Measurements from ENCODE around the gene HSFX3. TPM values are rescaled to one million over a fixed set of nuclear protein-coding genes. Genes with fewer than 3 reads are reported as not detected.
"Not testable (repeated sequence)": the region's sequence is repeated elsewhere in the genome, so short reads cannot be mapped to it uniquely, and the experiment has no call there.

HSFX3 gene
- total and polyA plus RNA-seq, 2 of the 8 experiments (the other 6 are each of a cell fraction or from before 2014, with no cell fraction given), result not detected

- H3K9ac ChIP-seq (replicated peaks in 1 of 4; ENCODE audit: extremely low read depth in 1 of 4, low read depth in 3 of 4, low read length in 3 of 4); H3K18ac ChIP-seq (ENCODE audit: extremely low read depth, low read length); H3K14ac ChIP-seq (ENCODE audit: insufficient read length); H3K23me2 ChIP-seq (ENCODE audit: low read depth, low read length); H4K8ac ChIP-seq (ENCODE audit: extremely low read depth, insufficient read depth, low read length); POLR2A ChIA-PET (ENCODE audit: partially characterized antibody); H3K4me3 ChIP-seq (ENCODE audit: extremely low read depth in 1 of 4, insufficient read depth in 2 of 4, low read depth in 3 of 4, low read length in 4 of 4); H2BK20ac ChIP-seq (ENCODE audit: low read length); H4K5ac ChIP-seq (ENCODE audit: insufficient read length, low read depth, low read length); H2AK5ac ChIP-seq (ENCODE audit: low read depth, low read length); H3K27me3 ChIP-seq (replicated peaks in 1 of 4; ENCODE audit: control insufficient read depth in 3 of 4, extremely low read depth in 1 of 4, insufficient read depth in 3 of 4, low read length in 3 of 4); H3K36me3 ChIP-seq (ENCODE audit: control insufficient read depth in 2 of 4, insufficient read depth in 4 of 4, low read length in 3 of 4); H2AFZ ChIP-seq (ENCODE audit: low read length); H2BK15ac ChIP-seq (ENCODE audit: low read length); H2BK5ac ChIP-seq (ENCODE audit: low read depth, low read length); H2BK120ac ChIP-seq (replicated peaks; ENCODE audit: low read depth, low read length); H3K79me2 ChIP-seq (ENCODE audit: control insufficient read depth in 1 of 2, insufficient read depth in 2 of 2, low read length in 2 of 2); H3K9me3 ChIP-seq (ENCODE audit: insufficient read depth in 2 of 2, low read depth in 1 of 2, low read length in 1 of 2); CTCF ChIA-PET (ENCODE audit: partially characterized antibody); H3K4me2 ChIP-seq (ENCODE audit: insufficient read depth in 1 of 2, low read depth in 2 of 2, low read length in 2 of 2); H3K56ac ChIP-seq (replicated peaks; ENCODE audit: insufficient read length, low read depth, low read length); H3K4ac ChIP-seq (replicated peaks; ENCODE audit: insufficient read length, low read depth, low read length); H3K23ac ChIP-seq (ENCODE audit: insufficient read length); H2BK12ac ChIP-seq (ENCODE audit: low read depth, low read length); H3K4me1 ChIP-seq (replicated peaks in 1 of 4; ENCODE audit: control insufficient read depth in 3 of 4, insufficient read depth in 4 of 4, low read length in 3 of 4); H4K91ac ChIP-seq (replicated peaks; ENCODE audit: insufficient read length, low read length); DNase-seq (ENCODE audit: low read depth in 1 of 2, low spot score in 2 of 2); H3K27ac ChIP-seq (ENCODE audit: low read depth, low read length); H4K20me1 ChIP-seq (replicated peaks in 1 of 2; ENCODE audit: control insufficient read depth in 1 of 2, insufficient read depth in 2 of 2, low read length in 2 of 2); H3K79me1 ChIP-seq (ENCODE audit: low read depth, low read length): not testable (repeated sequence)
- no CpG with 5 or more reads among the region's 1 CpG for WGBS, 2 experiments (ENCODE audit: extremely low coverage in 1 of 2, insufficient coverage in 1 of 2, insufficient read length in 1 of 2, insufficient replicate concordance in 2 of 2, low coverage in 1 of 2, low lambda C conversion rate in 2 of 2, missing lambda C conversion rate in 1 of 2)
- FAIRE-seq, result peak; percentile 94
Observed at GRCh38 chrX:149550454-149550853, 730 bp upstream of the HSFX3 start.

- H3K27me3 ChIP-seq (replicated peaks in 1 of 4; ENCODE audit: control insufficient read depth in 3 of 4, extremely low read depth in 1 of 4, insufficient read depth in 3 of 4, low read length in 3 of 4); H3K23me2 ChIP-seq (ENCODE audit: low read depth, low read length); H3K4me1 ChIP-seq (replicated peaks in 1 of 4; ENCODE audit: control insufficient read depth in 3 of 4, insufficient read depth in 4 of 4, low read length in 3 of 4); H2AFZ ChIP-seq (ENCODE audit: low read length); H4K91ac ChIP-seq (replicated peaks; ENCODE audit: insufficient read length, low read length); H2BK12ac ChIP-seq (ENCODE audit: low read depth, low read length); POLR2A ChIA-PET (ENCODE audit: partially characterized antibody); H3K27ac ChIP-seq (ENCODE audit: low read depth, low read length); H4K20me1 ChIP-seq (replicated peaks in 1 of 2; ENCODE audit: control insufficient read depth in 1 of 2, insufficient read depth in 2 of 2, low read length in 2 of 2); CTCF ChIA-PET (ENCODE audit: partially characterized antibody); H3K4me2 ChIP-seq (ENCODE audit: insufficient read depth in 1 of 2, low read depth in 2 of 2, low read length in 2 of 2); H3K56ac ChIP-seq (replicated peaks; ENCODE audit: insufficient read length, low read depth, low read length); H2AK5ac ChIP-seq (ENCODE audit: low read depth, low read length); H3K9me3 ChIP-seq (ENCODE audit: insufficient read depth in 2 of 2, low read depth in 1 of 2, low read length in 1 of 2); H3K79me2 ChIP-seq (ENCODE audit: control insufficient read depth in 1 of 2, insufficient read depth in 2 of 2, low read length in 2 of 2); DNase-seq (ENCODE audit: low read depth in 1 of 2, low spot score in 2 of 2); H3K4me3 ChIP-seq (ENCODE audit: extremely low read depth in 1 of 4, insufficient read depth in 2 of 4, low read depth in 3 of 4, low read length in 4 of 4); H3K18ac ChIP-seq (ENCODE audit: extremely low read depth, low read length); H4K8ac ChIP-seq (ENCODE audit: extremely low read depth, insufficient read depth, low read length); H3K79me1 ChIP-seq (ENCODE audit: low read depth, low read length); H3K36me3 ChIP-seq (ENCODE audit: control insufficient read depth in 2 of 4, insufficient read depth in 4 of 4, low read length in 3 of 4); H2BK20ac ChIP-seq (ENCODE audit: low read length); H3K14ac ChIP-seq (ENCODE audit: insufficient read length); H2BK15ac ChIP-seq (ENCODE audit: low read length); H3K9ac ChIP-seq (replicated peaks in 1 of 4; ENCODE audit: extremely low read depth in 1 of 4, low read depth in 3 of 4, low read length in 3 of 4); H3K23ac ChIP-seq (ENCODE audit: insufficient read length); H2BK5ac ChIP-seq (ENCODE audit: low read depth, low read length); H2BK120ac ChIP-seq (replicated peaks; ENCODE audit: low read depth, low read length); H3K4ac ChIP-seq (replicated peaks; ENCODE audit: insufficient read length, low read depth, low read length); H4K5ac ChIP-seq (ENCODE audit: insufficient read length, low read depth, low read length): not testable (repeated sequence)
- FAIRE-seq, result peak; percentile 28
- WGBS, 2 experiments (ENCODE audit: extremely low coverage in 1 of 2, insufficient coverage in 1 of 2, insufficient read length in 1 of 2, insufficient replicate concordance in 2 of 2, low coverage in 1 of 2, low lambda C conversion rate in 2 of 2, missing lambda C conversion rate in 1 of 2), result no CpG with 5 or more reads among the region's 3 CpGs
Observed at GRCh38 chrX:149547782-149548181, 1.9 kb downstream of the HSFX3 start.
